Activated CD4-positive, alpha-beta T cell treated with anti-CD3 and anti-CD28 coated beads, Interleukin-2, Interleukin-4, amounts not matched to agents 100 ng/mL and 50 ng/mL, durations not matched to agents 16 hours and 8 hours (primary cell): ENCODE results near the gene OR7A5.
"Not testable (repeated sequence)": the region's sequence is repeated elsewhere in the genome, so short reads cannot be mapped to it uniquely, and the experiment has no call there.

ENCODE experiments used
- DNase-seq: peaks from one replicate; pipeline ENCODE4 v3.0.0-alpha.2; 2020; ENCODE audit warnings: low spot score

The OR7A5 gene

GRCh38 chr19:14784730-14785101, 50.3 kb downstream of the OR7A5 start:
- DNase-seq = peak; percentile 15

- not testable (repeated sequence) for DNase-seq
These were observed 51.5 kb downstream of the OR7A5 start for GRCh38 chr19:14783410-14783998.

GRCh38 chr19:14782626-14783409, 52.2 kb downstream of the OR7A5 start:
- DNase-seq = no peak

DNA sequence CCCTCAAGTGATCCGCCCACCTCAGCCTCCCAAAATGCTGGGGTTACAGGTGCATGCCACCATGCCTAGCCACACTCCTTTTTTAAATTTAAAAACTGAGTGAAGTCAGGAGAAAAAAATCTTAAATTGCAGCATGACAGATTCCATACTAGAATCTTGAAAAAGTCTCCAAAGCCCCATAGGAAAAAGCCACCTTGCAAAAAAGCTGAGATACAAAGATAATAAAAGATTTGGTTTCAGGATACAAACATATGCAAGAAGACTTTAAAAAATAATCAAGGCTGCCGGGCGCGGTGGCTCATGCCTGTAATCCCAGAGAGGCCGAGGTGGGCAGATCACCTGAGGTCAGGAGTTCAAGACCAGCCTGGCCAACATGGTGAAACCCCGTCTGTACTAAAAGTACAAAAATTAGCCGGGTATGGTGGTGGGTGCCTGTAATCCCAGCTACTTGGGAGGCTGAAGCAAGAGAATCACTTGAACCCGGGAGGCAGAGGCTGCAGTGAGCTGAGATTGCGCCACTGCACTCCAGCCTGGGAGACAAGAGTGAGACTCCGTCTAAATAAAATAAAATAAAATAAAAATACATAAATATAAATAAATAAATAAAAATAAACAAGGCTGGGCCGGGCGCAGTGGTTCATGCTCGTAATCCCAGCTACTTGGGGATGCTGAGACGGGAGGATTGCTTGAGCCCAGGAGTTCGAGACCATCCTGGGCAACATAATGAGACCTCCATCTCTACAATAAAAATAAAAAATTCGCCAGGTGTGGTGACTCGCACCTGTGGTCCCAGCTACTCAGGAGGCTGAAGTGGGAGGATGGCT, 53.1 kb downstream of the OR7A5 start:
- DNase-seq = not testable (repeated sequence)

GRCh38 chr19:14780622-14781225, 54.3 kb downstream of the OR7A5 start:
- not testable (repeated sequence) for DNase-seq

DNA sequence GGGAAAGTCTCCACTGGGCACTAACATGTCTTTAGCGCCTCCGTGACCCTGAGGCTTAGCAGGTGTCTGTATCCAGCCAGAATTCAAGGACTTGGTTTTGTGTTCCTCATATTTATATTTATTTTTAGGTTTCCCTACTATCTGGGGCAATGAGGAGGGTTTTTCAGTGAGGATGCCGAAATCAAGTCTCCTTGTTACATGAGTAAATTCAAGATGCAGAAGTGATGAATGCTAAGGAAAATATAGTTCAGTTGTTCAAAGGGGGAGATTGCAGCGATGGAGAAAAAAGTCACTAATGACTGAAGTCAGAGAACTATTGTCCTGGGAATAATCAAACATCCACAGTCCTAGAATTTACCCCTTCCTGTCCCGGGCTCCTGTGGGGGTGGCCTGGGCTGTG, 55.8 kb downstream of the OR7A5 start:
- no peak for DNase-seq

DNA sequence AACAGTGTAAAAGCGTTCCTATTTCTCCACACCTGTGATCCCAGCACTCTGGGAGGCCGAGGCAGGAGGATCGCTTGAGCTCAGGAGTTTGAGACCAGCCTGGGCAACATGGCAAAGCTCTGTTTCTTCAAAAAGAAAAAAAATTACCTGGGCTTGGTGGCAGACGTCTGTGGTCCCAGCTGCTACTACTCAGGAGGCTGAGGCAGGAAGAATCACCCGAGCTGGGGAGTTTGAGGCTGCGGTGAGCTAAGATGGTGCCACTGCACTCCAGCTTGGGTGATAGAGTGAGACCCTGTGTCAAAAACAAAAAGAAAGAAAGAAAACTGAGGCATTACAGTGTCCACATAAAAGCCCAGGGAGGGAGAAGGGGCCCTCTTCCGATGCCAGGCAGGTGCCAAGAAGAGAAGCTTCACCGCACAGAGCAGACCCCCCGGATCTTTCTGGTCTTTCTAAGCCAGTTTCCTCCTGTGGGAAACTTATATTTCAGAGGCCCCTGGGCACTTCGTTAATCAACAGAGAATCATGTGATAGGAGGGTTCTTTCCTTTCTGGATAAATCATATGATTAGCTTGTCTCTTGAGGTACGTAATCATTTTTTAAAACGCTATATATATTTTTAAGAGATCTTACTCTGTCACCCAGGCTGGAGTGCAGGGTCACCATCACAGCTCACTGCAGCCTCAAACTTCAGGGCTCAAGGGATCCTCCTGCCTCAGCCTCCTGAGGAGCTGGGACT, 56.7 kb downstream of the OR7A5 start, which contains the start of gene ADGRE2:
TSS of gene ADGRE2 (minus strand) at position 451 of the 736 bp plus-strand sequence. CDS start 1,804 bp downstream, outside the sequence.
- DNase-seq = not testable (repeated sequence)

DNA sequence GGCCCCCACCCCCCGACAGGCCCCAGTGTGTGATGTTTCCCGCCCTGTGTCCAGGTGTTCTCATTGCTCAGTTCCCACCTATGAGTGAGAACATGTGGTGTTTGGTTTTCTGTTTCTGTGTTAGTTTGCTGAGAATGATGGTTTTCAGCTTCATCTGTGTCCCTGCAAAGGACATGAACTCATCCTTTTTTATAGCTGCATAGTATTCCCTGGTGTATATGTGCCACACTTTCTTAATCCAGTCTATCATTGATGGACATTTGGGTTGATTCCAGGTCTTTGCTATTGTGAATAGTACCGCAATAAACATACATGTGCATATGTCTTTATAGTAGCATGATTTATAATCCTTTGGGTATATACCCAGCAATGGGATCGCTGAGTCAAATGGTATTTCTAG, 57.3 kb downstream of the OR7A5 start:
- not testable (repeated sequence) for DNase-seq
